ENCODE measurements around the gene ACCSL.

The ACCSL gene

DNA sequence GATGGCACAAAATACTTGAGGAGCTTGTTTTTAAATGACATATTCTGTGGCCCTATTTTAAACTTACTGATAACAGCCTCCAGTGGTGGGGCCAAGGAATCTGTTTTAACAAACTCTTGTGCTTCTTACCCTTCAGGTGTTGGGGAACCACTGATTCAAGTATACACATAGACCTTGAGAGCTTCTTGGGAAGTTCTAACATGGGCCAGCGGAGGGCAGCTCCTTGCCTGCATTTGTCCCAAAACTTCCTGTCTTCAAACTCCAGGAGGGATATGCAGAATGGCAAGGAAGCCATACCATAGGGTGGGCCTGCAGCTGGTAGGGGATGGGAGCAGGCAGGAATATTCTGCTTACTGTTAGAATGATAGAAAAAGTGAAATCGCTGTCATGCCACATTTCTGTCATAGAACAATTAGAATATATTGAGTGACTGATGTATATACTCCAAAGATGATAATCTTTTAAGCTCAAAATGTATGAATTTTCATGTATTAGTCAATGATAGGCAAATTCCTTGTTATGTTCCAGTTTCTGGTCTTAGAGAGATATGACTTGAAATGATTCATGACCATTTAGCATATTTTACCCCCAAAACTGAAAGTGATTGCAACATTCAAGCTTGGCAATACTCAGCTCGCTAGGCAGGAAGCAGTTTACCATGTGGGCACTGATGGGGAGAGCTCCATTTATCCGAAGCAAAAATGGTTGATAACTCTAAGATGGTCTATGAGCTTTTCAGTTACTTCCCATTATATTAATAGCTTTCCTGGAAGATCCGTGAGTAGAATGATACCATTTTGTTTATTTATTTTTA is 56.9 kb downstream of the ACCSL start:
- DNase-seq, result peak in 1 of 5 donors; percentile 11

DNA sequence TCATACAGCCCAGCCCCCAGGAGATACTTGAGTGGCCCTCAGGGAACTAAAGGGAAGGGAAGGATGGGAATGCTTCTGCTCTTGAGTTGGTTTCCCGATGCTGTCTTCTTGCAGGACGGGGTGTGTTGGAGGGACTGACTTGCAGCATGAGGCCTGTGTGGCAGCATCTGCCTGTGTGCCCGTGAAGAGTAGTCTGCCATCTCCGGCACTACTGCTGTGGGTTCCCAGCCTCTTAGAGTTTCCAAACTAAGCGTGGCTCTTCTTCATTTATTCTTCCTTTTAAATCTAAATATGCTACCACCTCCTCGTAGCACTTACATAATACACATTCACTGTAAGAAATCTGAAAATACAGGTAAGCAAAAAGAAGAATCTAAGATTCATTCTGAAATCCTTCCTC is 60.5 kb downstream of the ACCSL start:
- DNase-seq, result no peak
